HG02610 (cell line): Measurements from ENCODE around the gene BCAS1.

Experiments
- ATAC-seq: cut with Tn5 transposase; IDR thresholded peaks from one replicate; pipeline ENCODE4 v1.9.1; 2021; ENCODE audit warnings: mild to moderate bottlenecking, moderate library complexity; ENCODE audit not compliant: unreplicated experiment

Gene BCAS1

GRCh38 chr20:53915446-53916172 lies 154.8 kb downstream of the BCAS1 start:
- peak; percentile 55 for ATAC-seq

GRCh38 chr20:53914781-53915445 lies 155.5 kb downstream of the BCAS1 start:
- no peak for ATAC-seq

GRCh38 chr20:53914091-53914780 lies 156.2 kb downstream of the BCAS1 start:
- ATAC-seq, result no peak

GRCh38 chr20:53911301-53911700 lies 159.1 kb downstream of the BCAS1 start:
- no peak for ATAC-seq

- ATAC-seq, result no peak
These were observed 159.9 kb downstream of the BCAS1 start for GRCh38 chr20:53910351-53911002.

- no peak for ATAC-seq
These were observed 162.2 kb downstream of the BCAS1 start for GRCh38 chr20:53907968-53908751.

GRCh38 chr20:53905820-53906191 lies 164.6 kb downstream of the BCAS1 start:
- ATAC-seq, result no peak

- ATAC-seq, result peak; percentile 43
These were observed 165.2 kb downstream of the BCAS1 start for GRCh38 chr20:53905019-53905819.

- no peak for ATAC-seq
These were observed 166.1 kb downstream of the BCAS1 start for GRCh38 chr20:53904261-53904660.

- ATAC-seq, result no peak
These were observed 166.8 kb downstream of the BCAS1 start for GRCh38 chr20:53903652-53903987.

- ATAC-seq, result no peak
These were observed 167.3 kb downstream of the BCAS1 start for GRCh38 chr20:53902968-53903651.

- no peak for ATAC-seq
These were observed 168.8 kb downstream of the BCAS1 start for GRCh38 chr20:53901497-53902096.

- no peak for ATAC-seq
These were observed 169.3 kb downstream of the BCAS1 start for GRCh38 chr20:53901064-53901463.

- ATAC-seq, result peak; percentile 54
These were observed 169.9 kb downstream of the BCAS1 start for GRCh38 chr20:53900380-53900999.

- peak; percentile 60 for ATAC-seq
These were observed 170.8 kb downstream of the BCAS1 start for GRCh38 chr20:53899351-53900167.

- no peak for ATAC-seq
These were observed 171.8 kb downstream of the BCAS1 start for GRCh38 chr20:53898556-53898931.

GRCh38 chr20:53897884-53898555 lies 172.4 kb downstream of the BCAS1 start:
- no peak for ATAC-seq
